ENCODE measurements around the gene CHRM2. TPM values are rescaled to one million over a fixed set of nuclear protein-coding genes. Genes with fewer than 3 reads are reported as not detected.

The CHRM2 gene
- total RNA-seq, 1 experiment from 2014 or later = 0.17 TPM

GRCh38 chr7:136914016-136914415 is 45.6 kb downstream of the CHRM2 start:
- Histone ChIP-seq H3K4me1 (replicated peaks; ENCODE audit: insufficient read depth) (no peaks in the 10 kb centered on the region), H3K9me2 (ENCODE audit: insufficient read depth) (no peaks in the 10 kb centered on the region), H2AFZ (no peak overlapping the region), H3K4me3 (no peak overlapping the region), H3K36me3 (ENCODE audit: low read depth) (no peaks in the 10 kb centered on the region), H3K79me2 (ENCODE audit: low read depth) (no peaks in the 10 kb centered on the region), H4K20me1 (ENCODE audit: insufficient read depth) (no peaks in the 10 kb centered on the region), H3K9me3 (ENCODE audit: insufficient read depth, low read depth) (no peaks in the 10 kb centered on the region), H3F3A (ENCODE audit: insufficient read depth, low read depth) (no peaks in the 10 kb centered on the region), H3K27ac (no peak overlapping the region), H3K4me2 (no peak overlapping the region), H3K27me3 (ENCODE audit: insufficient read depth, low read depth) (no peaks in the 10 kb centered on the region)
- no TSS peak for BruUV-seq (replicated peaks)
- ChIA-PET CTCF (no interaction called here), POLR2A (ENCODE audit: unreplicated experiment) (no interaction called here)
- TF ChIP-seq CTCF (conservative IDR thresholded peaks at IDR 0.05) (no peak), EZH2 (IDR thresholded peaks at IDR 0.05; ENCODE audit: low read depth) (no peak)
- no peak for DNase-seq
- intact Hi-C loops (cut with micrococcal nuclease; ENCODE audit: unreplicated experiment) = no loop called here

GRCh38 chr7:136919820-136920219 is 51.4 kb downstream of the CHRM2 start:
- Histone ChIP-seq H4K20me1 (ENCODE audit: insufficient read depth) (no peaks in the 10 kb centered on the region), H3K4me2 (no peak overlapping the region), H3K9me2 (ENCODE audit: insufficient read depth) (no peaks in the 10 kb centered on the region), H3K9me3 (ENCODE audit: insufficient read depth, low read depth) (no peaks in the 10 kb centered on the region), H3F3A (ENCODE audit: insufficient read depth, low read depth) (no peaks in the 10 kb centered on the region), H3K27me3 (ENCODE audit: insufficient read depth, low read depth) (no peaks in the 10 kb centered on the region), H3K4me3 (no peak overlapping the region), H3K79me2 (ENCODE audit: low read depth) (no peaks in the 10 kb centered on the region), H3K4me1 (replicated peaks; ENCODE audit: insufficient read depth) (no peaks in the 10 kb centered on the region), H3K36me3 (ENCODE audit: low read depth) (no peaks in the 10 kb centered on the region), H3K27ac (no peak overlapping the region), H2AFZ (no peak overlapping the region)
- ChIA-PET POLR2A (ENCODE audit: unreplicated experiment) (no interaction called here), CTCF (no interaction called here)
- BruUV-seq (replicated peaks) = no TSS peak
- intact Hi-C loops (cut with micrococcal nuclease; ENCODE audit: unreplicated experiment) = no loop called here
- no peak for TF ChIP-seq EZH2 (IDR thresholded peaks at IDR 0.05; ENCODE audit: low read depth)
- no peak for TF ChIP-seq CTCF (conservative IDR thresholded peaks at IDR 0.05)
- no peak for DNase-seq

- no peaks in the 10 kb centered on the region for H3K4me1 ChIP-seq (replicated peaks; ENCODE audit: insufficient read depth)
- H3K27ac ChIP-seq = no peak overlapping the region
- intact Hi-C loops (cut with micrococcal nuclease; ENCODE audit: unreplicated experiment) = no loop called here
- no peaks in the 10 kb centered on the region for H3K79me2 ChIP-seq (ENCODE audit: low read depth)
- no peak for TF ChIP-seq EZH2 (IDR thresholded peaks at IDR 0.05; ENCODE audit: low read depth)
- TF ChIP-seq CTCF (conservative IDR thresholded peaks at IDR 0.05) = no peak
- no peaks in the 10 kb centered on the region for H3K27me3 ChIP-seq (ENCODE audit: insufficient read depth, low read depth)
- no peak overlapping the region for H3K4me3 ChIP-seq
- no peaks in the 10 kb centered on the region for H3K9me3 ChIP-seq (ENCODE audit: insufficient read depth, low read depth)
- H3K9me2 ChIP-seq (ENCODE audit: insufficient read depth) = no peaks in the 10 kb centered on the region
- CTCF ChIA-PET = no interaction called here
- no TSS peak for BruUV-seq (replicated peaks)
- H3K4me2 ChIP-seq = no peak overlapping the region
- H3F3A ChIP-seq (ENCODE audit: insufficient read depth, low read depth) = no peaks in the 10 kb centered on the region
- no peaks in the 10 kb centered on the region for H3K36me3 ChIP-seq (ENCODE audit: low read depth)
- POLR2A ChIA-PET (ENCODE audit: unreplicated experiment) = interaction anchor here (0.6 kb wide), 2 partner anchors 75 to 1044 kb away, joined by 3 to 5 read pairs; no protein-coding TSS in a partner anchor
- H2AFZ ChIP-seq = no peak overlapping the region
- DNase-seq = peak in 1 of 2 experiments; percentile 34
- H4K20me1 ChIP-seq (ENCODE audit: insufficient read depth) = no peaks in the 10 kb centered on the region
Observed at GRCh38 chr7:136923111-136923667, 54.7 kb downstream of the CHRM2 start.

All from PC-9 (cell line).